K562 (cell line): Measurements from ENCODE around the gene PRPF6. TPM values are rescaled to one million over a fixed set of nuclear protein-coding genes. Genes with fewer than 3 reads are reported as not detected.

Source experiments
- ATAC-seq: fragments of 200-7000 bp; cut with Tn5 transposase; 3 replicates; pipeline ENCODE4 v1.9.1; 2020; ENCODE audit warnings: moderate library complexity
- BruUV-seq: library from RNA; stranded (reverse); fragments of 400-500 nt; replicated peaks from 2 replicates; lab custom pipeline; 2021; lab: Mats Ljungman, UMichigan
- CTCF ChIA-PET: fragments of 300-600 bp; formaldehyde crosslinking; extraction: SDS; loops from one replicate; lab custom pipeline; 2021; ENCODE audit warnings: low intra/inter-chr PET ratio; lab: Yijun Ruan, JAX
- POLR2A ChIA-PET: fragments of 300-600, 350-650 bp; sonication (Branson Sonifier 250); formaldehyde crosslinking; extraction: SDS; loops from one replicate; lab custom pipeline; 2021; ENCODE audit warnings: antibody characterized with exemption, inconsistent platforms; lab: Yijun Ruan, JAX
- DNase-seq, 4 experiments: peaks; one replicate each; pipeline versions ENCODE4 v3.0.0 to v3.0.0-alpha.2; 2011 to 2018; ENCODE audit warnings: low spot score in 3 of 4, mixed read lengths in 3 of 4; ENCODE audit errors: extremely low read depth in 1 of 4
- FAIRE-seq: peaks from 2 replicates; lab custom pipeline; 2011; peaks lifted over from hg19 to GRCh38; lab: Jason Lieb, UNC
- H2AFZ ChIP-seq: 2 replicates; pipeline ENCODE4 v1.6.0; 2011; ENCODE audit warnings: low read depth, low read length, control low read depth, inconsistent platforms
- H3K27ac ChIP-seq: fragments of 200-600 bp; 3 replicates; pipeline ENCODE4 v1.8.0; 2011; ENCODE audit warnings: low read depth, mild to moderate bottlenecking, control low read depth, inconsistent platforms, low read length, moderate library complexity, mixed read lengths; ENCODE audit errors: extremely low read depth
- H3K27me3 ChIP-seq, 2 experiments: fragments of 300-600 bp in 1 of 2; 2 replicates in 1 of 2; 3 replicates in 1 of 2; pipeline versions ENCODE4 v1.6.0 to v1.8.0; 2011; ENCODE audit warnings: inconsistent platforms in 2 of 2, low read length in 2 of 2, mild to moderate bottlenecking in 1 of 2, mixed read lengths in 1 of 2, moderate library complexity in 1 of 2; ENCODE audit not compliant: control insufficient read depth in 2 of 2, insufficient read depth in 2 of 2
- H3K36me3 ChIP-seq: fragments of 300-600 bp; 3 replicates; pipeline ENCODE4 v1.8.0; 2011; ENCODE audit warnings: mild to moderate bottlenecking, low read length, inconsistent platforms; ENCODE audit not compliant: control insufficient read depth, insufficient read depth
- H3K4me1 ChIP-seq, 2 experiments: fragments of 200-600 bp in 1 of 2; replicated peaks in 1 of 2; 2 replicates in 1 of 2; 3 replicates in 1 of 2; pipeline versions ENCODE4 v1.5.1 to v1.8.0; 2011; ENCODE audit warnings: inconsistent platforms in 2 of 2, low read length in 2 of 2, mild to moderate bottlenecking in 1 of 2, mixed read lengths in 1 of 2, moderate library complexity in 1 of 2; ENCODE audit not compliant: control insufficient read depth in 2 of 2, insufficient read depth in 2 of 2
- H3K4me2 ChIP-seq: 2 replicates; pipeline ENCODE4 v1.6.1; 2011; ENCODE audit warnings: low read length, control low read depth, inconsistent platforms, mixed read lengths; ENCODE audit not compliant: insufficient read depth
- H3K4me3 ChIP-seq: fragments of 200-600 bp; sonication (generic), shearing (Covaris generic); 2 replicates; pipeline ENCODE4 v1.5.1; 2016; ENCODE audit warnings: control low read depth, inconsistent platforms
- H3K79me2 ChIP-seq: fragments of 200-600 bp; 3 replicates; pipeline ENCODE4 v1.8.0; 2011; ENCODE audit warnings: low read length, inconsistent platforms; ENCODE audit not compliant: control insufficient read depth, insufficient read depth
- H3K9ac ChIP-seq, 2 experiments: 2 replicates each; pipeline versions ENCODE4 v1.6.0 to v1.6.1; 2011; ENCODE audit warnings: low read depth in 2 of 2, low read length in 2 of 2, control low read depth in 1 of 2, inconsistent platforms in 1 of 2, mild to moderate bottlenecking in 1 of 2, mixed read lengths in 1 of 2; ENCODE audit not compliant: insufficient read depth in 1 of 2
- H3K9me1 ChIP-seq: one replicate; pipeline ENCODE4 v1.6.0; 2011; ENCODE audit warnings: inconsistent platforms, mild to moderate bottlenecking, low read length, moderate library complexity; ENCODE audit not compliant: control insufficient read depth, insufficient read depth
- H3K9me3 ChIP-seq: replicated peaks from 2 replicates; pipeline ENCODE4 v1.5.1; 2011; ENCODE audit warnings: low read depth, low read length, inconsistent platforms; ENCODE audit not compliant: control insufficient read depth, insufficient read depth
- H4K20me1 ChIP-seq: replicated peaks from 2 replicates; pipeline ENCODE4 v1.6.1; 2011; ENCODE audit warnings: low read length, inconsistent platforms, mixed read lengths; ENCODE audit not compliant: control insufficient read depth, insufficient read depth
- BCL6 ChIP-seq: fragments of 250-450 bp; sonication (Bioruptor Pico); IDR thresholded peaks from 2 replicates; pipeline ENCODE4 v1.4.0; 2020
- E2F3 ChIP-seq: fragments of 250-450 bp; sonication (Bioruptor Pico); IDR thresholded peaks from 2 replicates; pipeline ENCODE4 v1.4.0; 2020; ENCODE audit warnings: mild to moderate bottlenecking
- GABPA ChIP-seq: fragments of 200-800 bp; sonication (Bioruptor generic); conservative IDR thresholded peaks from 2 replicates; pipeline ENCODE4 v1.6.1; 2016; ENCODE audit warnings: low read depth, missing genetic modification characterization, missing compliant biosample characterization
- HDAC8 ChIP-seq: fragments of 450-650 bp; IDR thresholded peaks from 2 replicates; pipeline ENCODE4 v1.6.1; 2016; ENCODE audit warnings: mild to moderate bottlenecking, missing genetic modification characterization, moderate library complexity, missing compliant biosample characterization
- KDM5B ChIP-seq: fragments of 200-600 bp; sonication (generic); IDR thresholded peaks from 2 replicates; pipeline ENCODE4 v1.6.1; 2012; ENCODE audit warnings: low read depth, mild to moderate bottlenecking, moderate library complexity, low read length, control low read depth, inconsistent platforms; ENCODE audit not compliant: insufficient replicate concordance
- KLF13 ChIP-seq: fragments of 450-650 bp; IDR thresholded peaks from 2 replicates; pipeline ENCODE4 v1.6.1; 2016; ENCODE audit warnings: missing genetic modification characterization, low read depth, mild to moderate bottlenecking, missing compliant biosample characterization, moderate library complexity, borderline replicate concordance
- MNT ChIP-seq, 2 experiments: fragments of 450-650 bp; conservative IDR thresholded peaks; 2 replicates each; pipeline ENCODE4 v1.6.1; 2017; ENCODE audit warnings: mild to moderate bottlenecking in 2 of 2, moderate library complexity in 2 of 2
- POLR2H ChIP-seq: IDR thresholded peaks from 2 replicates; pipeline ENCODE4 v1.6.1; 2016; ENCODE audit warnings: missing genetic modification characterization, low read depth, mild to moderate bottlenecking, control low read depth, missing compliant biosample characterization, moderate library complexity
- SRSF1 ChIP-seq: fragments of 200-400 bp; formaldehyde crosslinking; IDR thresholded peaks from 2 replicates; pipeline ENCODE4 v1.6.1; 2017; ENCODE audit warnings: mild to moderate bottlenecking, low read depth, low read length, moderate library complexity
- SUPT5H ChIP-seq: fragments of 450-650 bp; IDR thresholded peaks from 2 replicates; pipeline ENCODE4 v1.6.1; 2016
- USF2 ChIP-seq: sonication (generic); formaldehyde crosslinking; IDR thresholded peaks from 2 replicates; pipeline ENCODE4 v1.5.0; 2020; ENCODE audit warnings: missing genetic modification reagents
- XRCC5 ChIP-seq: fragments of 200-400 bp; formaldehyde crosslinking; IDR thresholded peaks from 2 replicates; pipeline ENCODE4 v1.6.1; 2017; ENCODE audit warnings: low read depth, mild to moderate bottlenecking, low read length
- ZMIZ1 ChIP-seq, 2 experiments: fragments of 150-350 bp in 1 of 2; IDR thresholded peaks; 2 replicates each; pipeline ENCODE4 v1.6.1; 2012 to 2016; ENCODE audit warnings: low read depth in 2 of 2, low read length in 2 of 2, mild to moderate bottlenecking in 1 of 2, moderate library complexity in 1 of 2
- ZNF347 ChIP-seq: fragments of 450-650 bp; formaldehyde crosslinking; IDR thresholded peaks from 2 replicates; pipeline ENCODE4 v1.4.0; 2020; ENCODE audit warnings: low read depth, mild to moderate bottlenecking, moderate library complexity
- WGBS: fragments of 100-300 bp; shearing (Covaris generic); methylation state at CpG from one replicate; pipeline ENCODE4 v1.1.6; 2016; ENCODE audit warnings: low coverage, mixed read lengths; ENCODE audit not compliant: insufficient coverage; ENCODE audit errors: missing lambda C conversion rate; 5-methylcytosine and 5-hydroxymethylcytosine counted together
- in situ Hi-C: fragments of 300-500 bp; cut with MboI; formaldehyde crosslinking; loops from 4 replicates; pipeline ENCODE4 v1.15.0; 2018; ENCODE audit warnings: inconsistent platforms, mixed read lengths
- intact Hi-C: fragments of 100-400 bp; cut with micrococcal nuclease; formaldehyde crosslinking; loops from 2 replicates; pipeline ENCODE4 v1.14.2; 2022
- polyA plus RNA-seq, 8 experiments: library from polyadenylated mRNA; depleted of rRNA in 4 of 8; stranded (reverse) in 5 of 8; unstranded in 3 of 8; fragments of >200 nt; fragmentation: Nextera tagmentation in 2 of 8; fragmentation: Illumina TruSeq in 1 of 8; extraction: Ambion mirVana in 2 of 8; extraction: Trizol in 1 of 8; gene quantifications; 2 replicates each; pipeline versions ENCODE4 v1.2.1 to v1.2.3, GENCODE V29; 2011 to 2014; ENCODE audit warnings: inconsistent platforms in 1 of 8, missing spikeins in 1 of 8
- total RNA-seq, 7 experiments: library from RNA; depleted of rRNA in 6 of 7; stranded (reverse); fragments of >200 nt in 6 of 7; fragmentation: Illumina TruSeq in 2 of 7; extraction: Trizol in 2 of 7; gene quantifications; 2 replicates each; pipeline versions ENCODE4 v1.2.1 to v1.2.3, GENCODE V29; 2011 to 2021; ENCODE audit warnings: low replicate concordance in 1 of 7

PRPF6 gene
- total and polyA plus RNA-seq, 9 of the 15 experiments (the other 6 are each of a cell fraction or from before 2014, with no cell fraction given): 4.2 to 83.2 (median 59.9) TPM

- peaks cover 16 to 85% of the 10 kb centered on the region in 2 experiments; a peak in 4 of 5 replicates for H3K4me1 ChIP-seq
- no peaks in the 10 kb centered on the region for H3K9me3 ChIP-seq
- H3K9ac ChIP-seq: peak within 1 kb of the TSS; percentile 98 to 99
- BruUV-seq: TSS peak; percentile 37
- H3K4me2 ChIP-seq: peak within 1 kb of the TSS; percentile 93
- H3K36me3 ChIP-seq: peaks cover 39% of the 10 kb centered on the region; the same call in 1 of the 3 replicates
- peaks cover 24% of the 10 kb centered on the region; the same call in 1 of the 2 replicates for H4K20me1 ChIP-seq
- ATAC-seq: peak; percentile 90
- H2AFZ ChIP-seq: peak within 1 kb of the TSS; percentile 95
- H3K27ac ChIP-seq: peak within 1 kb of the TSS; percentile 99
- H3K4me3 ChIP-seq: peak within 1 kb of the TSS; percentile 99
- in situ Hi-C loops: no loop called here
- under 1% methylated on average over 49 of the region's 105 CpGs for WGBS
- CTCF ChIA-PET: no interaction called here
- intact Hi-C loops: loop anchor here (5.0 kb wide), 1 partner anchor 249 kb away; the partner anchor contains the start of genes ARFRP1 and ZGPAT
- H3K9me1 ChIP-seq: peaks cover 7% of the 10 kb centered on the region
- peak; percentile 93 for FAIRE-seq
- POLR2A ChIA-PET: interaction anchor here (0.6 to 2.0 kb wide), 4 partner anchors 11 to 140 kb away, joined by 3 to 9 read pairs (median 4); no protein-coding TSS in a partner anchor
- H3K27me3 ChIP-seq: no peaks in the 10 kb centered on the region
- DNase-seq: peak; percentile 79 to 91 (median 86)
- peaks cover 49% of the 10 kb centered on the region for H3K79me2 ChIP-seq
- TF ChIP-seq USF2 (CRISPR knock-in tag) (peak; percentile 89), ZMIZ1 (IDR thresholded peaks at IDR 0.05; ENCODE audit: low read depth in 2 of 2, low read length in 2 of 2) (0 out of 4 replicates have a peak, but pooled peaks of 1 of the 2 experiments have one; percentile 14), HDAC8 (tag) (0 out of 2 replicates have a peak, but pooled peaks have one; percentile 54), POLR2H (tag) (peak; percentile 79; the same call in 1 of the 2 replicates), SRSF1 (no peak), SUPT5H (peak; percentile 86), E2F3 (CRISPR knock-in tag) (peak; percentile 1; the same call in 1 of the 2 replicates), GABPA (tag) (peak; percentile 80), XRCC5 (peak; percentile 9; the same call in 1 of the 2 replicates), ZNF347 (CRISPR knock-in tag) (no peak), KDM5B (peak; percentile 93), BCL6 (peak; percentile 65), MNT (conservative IDR thresholded peaks at IDR 0.05) (peak in 1 of 2 experiments; percentile 99; a peak in 3 of 4 replicates), KLF13 (peak; percentile 97; the same call in 1 of the 2 replicates)
Observed at GRCh38 chr20:63955827-63956663, 24.9 kb upstream of the PRPF6 start, which contains the start of gene UCKL1. Gene UCKL1, minus strand, starts transcription at chr20:63956416. Its CDS starts 44 bp downstream, at chr20:63956372.
